Stomach (tissue), 4 donors: ENCODE measurements around the gene RPL28.

Source experiments
- POLR2A ChIP-seq, 4 donors: fragments of 450-650 bp; IDR thresholded peaks; one replicate each; pipeline ENCODE4 v1.6.1; 2016; ENCODE audit warnings: antibody characterized with exemption in 4 of 4, control low read depth in 2 of 4, mild to moderate bottlenecking in 1 of 4, moderate library complexity in 1 of 4
- POLR2AphosphoS5 ChIP-seq, 3 donors: sonication (generic); formaldehyde crosslinking; IDR thresholded peaks; one replicate each; pipeline ENCODE4 v1.6.1; 2016; ENCODE audit warnings: antibody characterized with exemption in 3 of 3
- TF ChIP-seq, protein P1 (sequence below), 7 experiments: fragments of 450-650 bp in 4 of 7; fragments of 200-600 bp in 3 of 7; sonication (generic) in 3 of 7; IDR thresholded peaks; one replicate each; pipeline ENCODE4 v1.5.1; 2016 to 2019; ENCODE audit warnings: antibody characterized with exemption in 7 of 7, control low read depth in 2 of 7, mild to moderate bottlenecking in 1 of 7

DNA sequence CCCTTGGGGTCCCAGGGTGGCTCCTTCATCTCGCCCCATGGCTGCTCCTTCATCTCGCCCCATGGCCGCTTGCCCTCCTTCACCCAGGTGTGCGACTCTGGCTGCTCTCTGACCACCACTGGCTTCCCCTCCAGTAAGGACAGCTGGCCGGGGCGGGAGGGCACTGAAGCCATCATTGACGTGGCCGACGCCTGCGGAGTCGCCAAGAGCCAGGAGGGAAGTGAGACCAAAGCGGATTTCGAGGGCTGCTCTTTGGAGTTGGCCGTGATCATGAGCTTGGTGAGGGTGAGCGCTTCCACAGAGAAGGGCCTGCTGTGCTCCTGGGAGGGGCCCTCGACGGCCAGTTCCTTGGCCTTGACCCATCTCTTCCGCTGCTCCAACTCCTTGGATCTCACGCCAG, 27.2 kb upstream of the RPL28 start:
- TF ChIP-seq POLR2AphosphoS5 (IDR thresholded peaks at IDR 0.05) (no peak), POLR2A (IDR thresholded peaks at IDR 0.05) (no peak)
- TF ChIP-seq, protein P1, sequence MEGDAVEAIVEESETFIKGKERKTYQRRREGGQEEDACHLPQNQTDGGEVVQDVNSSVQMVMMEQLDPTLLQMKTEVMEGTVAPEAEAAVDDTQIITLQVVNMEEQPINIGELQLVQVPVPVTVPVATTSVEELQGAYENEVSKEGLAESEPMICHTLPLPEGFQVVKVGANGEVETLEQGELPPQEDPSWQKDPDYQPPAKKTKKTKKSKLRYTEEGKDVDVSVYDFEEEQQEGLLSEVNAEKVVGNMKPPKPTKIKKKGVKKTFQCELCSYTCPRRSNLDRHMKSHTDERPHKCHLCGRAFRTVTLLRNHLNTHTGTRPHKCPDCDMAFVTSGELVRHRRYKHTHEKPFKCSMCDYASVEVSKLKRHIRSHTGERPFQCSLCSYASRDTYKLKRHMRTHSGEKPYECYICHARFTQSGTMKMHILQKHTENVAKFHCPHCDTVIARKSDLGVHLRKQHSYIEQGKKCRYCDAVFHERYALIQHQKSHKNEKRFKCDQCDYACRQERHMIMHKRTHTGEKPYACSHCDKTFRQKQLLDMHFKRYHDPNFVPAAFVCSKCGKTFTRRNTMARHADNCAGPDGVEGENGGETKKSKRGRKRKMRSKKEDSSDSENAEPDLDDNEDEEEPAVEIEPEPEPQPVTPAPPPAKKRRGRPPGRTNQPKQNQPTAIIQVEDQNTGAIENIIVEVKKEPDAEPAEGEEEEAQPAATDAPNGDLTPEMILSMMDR (IDR thresholded peaks at IDR 0.05): no peak
